SU-DHL-6 (cell line): ENCODE data around the gene RNF17.

ENCODE experiments used
- H2AFZ ChIP-seq: fragments of 200-600 bp; sonication (generic); 2 replicates; pipeline ENCODE4 v1.6.1; 2014; ENCODE audit warnings: low read depth, mild to moderate bottlenecking, moderate library complexity, mixed read lengths, antibody characterized with exemption, low read length; ENCODE audit not compliant: severe bottlenecking
- H3F3A ChIP-seq: fragments of 200-600 bp; shearing (Covaris generic); 2 replicates; pipeline ENCODE4 v1.6.0; 2016; ENCODE audit warnings: antibody characterized with exemption, mild to moderate bottlenecking; ENCODE audit not compliant: insufficient read depth
- H3K27ac ChIP-seq: fragments of 200-600 bp; sonication (generic); 2 replicates; pipeline ENCODE4 v1.5.1; 2016; ENCODE audit warnings: low read depth, mild to moderate bottlenecking, low read length, moderate library complexity, mixed read lengths
- H3K27me3 ChIP-seq: fragments of 200-600 bp; sonication (generic), shearing (Covaris generic); 2 replicates; pipeline ENCODE4 v1.6.0; 2014; ENCODE audit warnings: mild to moderate bottlenecking, low read length
- H3K36me3 ChIP-seq: fragments of 200-600 bp; sonication (generic); 2 replicates; pipeline ENCODE4 v1.6.1; 2014; ENCODE audit warnings: mild to moderate bottlenecking, low read length, mixed read lengths
- H3K4me2 ChIP-seq: fragments of 300-600, 200-600 bp; shearing (Covaris generic), sonication (generic); 2 replicates; pipeline ENCODE4 v1.6.0; 2014; ENCODE audit warnings: low read length, low read depth, mild to moderate bottlenecking; ENCODE audit not compliant: poor library complexity, severe bottlenecking
- H3K4me3 ChIP-seq: fragments of 200-600 bp; sonication (generic); 2 replicates; pipeline ENCODE4 v1.5.1; 2014; ENCODE audit warnings: antibody characterized with exemption, low read length, mild to moderate bottlenecking, mixed read lengths; ENCODE audit not compliant: insufficient read depth, poor library complexity, severe bottlenecking
- H3K79me2 ChIP-seq: fragments of 200-600 bp; sonication (generic); 2 replicates; pipeline ENCODE4 v1.6.1; 2014; ENCODE audit warnings: mild to moderate bottlenecking, low read length, moderate library complexity; ENCODE audit not compliant: insufficient read depth
- H3K9ac ChIP-seq: fragments of 200-600 bp; sonication (generic); 2 replicates; pipeline ENCODE4 v1.7.0; 2014; ENCODE audit warnings: mild to moderate bottlenecking, low read length
- H3K9me2 ChIP-seq: fragments of 200-600 bp; sonication (generic); replicated peaks from 2 replicates; pipeline ENCODE4 v1.6.1; 2014; ENCODE audit warnings: low read length; ENCODE audit not compliant: insufficient read depth
- H3K9me3 ChIP-seq: fragments of 200-600 bp; sonication (generic); 2 replicates; pipeline ENCODE4 v1.6.1; 2014; ENCODE audit warnings: low read length, mixed read lengths; ENCODE audit not compliant: insufficient read depth
- H4K20me1 ChIP-seq: fragments of 200-600 bp; sonication (generic); 2 replicates; pipeline ENCODE4 v1.6.1; 2014; ENCODE audit warnings: low read depth, mild to moderate bottlenecking, antibody characterized with exemption, low read length, moderate library complexity, mixed read lengths
- EZH2phosphoT487 ChIP-seq: fragments of 200-600 bp; sonication (generic), shearing (Covaris generic); conservative IDR thresholded peaks from 2 replicates; pipeline ENCODE4 v1.6.1; 2018; ENCODE audit warnings: mild to moderate bottlenecking, antibody characterized with exemption, low read length, moderate library complexity, mixed read lengths
- TF ChIP-seq, protein P1 (sequence below): fragments of 200-600 bp; sonication (generic); IDR thresholded peaks from one replicate; pipeline ENCODE4 v1.5.1; 2017; ENCODE audit warnings: antibody characterized with exemption, mild to moderate bottlenecking, low read length, moderate library complexity; ENCODE audit not compliant: insufficient read depth, poor library complexity, severe bottlenecking

Gene RNF17

GRCh38 chr13:24738366-24738847 lies 25.6 kb upstream of the RNF17 start:
- H3K9ac ChIP-seq: no peak overlapping the region
- H3K9me3 ChIP-seq: no peaks in the 10 kb centered on the region
- no peak overlapping the region for H2AFZ ChIP-seq
- TF ChIP-seq EZH2phosphoT487: no peak
- TF ChIP-seq, protein P1, sequence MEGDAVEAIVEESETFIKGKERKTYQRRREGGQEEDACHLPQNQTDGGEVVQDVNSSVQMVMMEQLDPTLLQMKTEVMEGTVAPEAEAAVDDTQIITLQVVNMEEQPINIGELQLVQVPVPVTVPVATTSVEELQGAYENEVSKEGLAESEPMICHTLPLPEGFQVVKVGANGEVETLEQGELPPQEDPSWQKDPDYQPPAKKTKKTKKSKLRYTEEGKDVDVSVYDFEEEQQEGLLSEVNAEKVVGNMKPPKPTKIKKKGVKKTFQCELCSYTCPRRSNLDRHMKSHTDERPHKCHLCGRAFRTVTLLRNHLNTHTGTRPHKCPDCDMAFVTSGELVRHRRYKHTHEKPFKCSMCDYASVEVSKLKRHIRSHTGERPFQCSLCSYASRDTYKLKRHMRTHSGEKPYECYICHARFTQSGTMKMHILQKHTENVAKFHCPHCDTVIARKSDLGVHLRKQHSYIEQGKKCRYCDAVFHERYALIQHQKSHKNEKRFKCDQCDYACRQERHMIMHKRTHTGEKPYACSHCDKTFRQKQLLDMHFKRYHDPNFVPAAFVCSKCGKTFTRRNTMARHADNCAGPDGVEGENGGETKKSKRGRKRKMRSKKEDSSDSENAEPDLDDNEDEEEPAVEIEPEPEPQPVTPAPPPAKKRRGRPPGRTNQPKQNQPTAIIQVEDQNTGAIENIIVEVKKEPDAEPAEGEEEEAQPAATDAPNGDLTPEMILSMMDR: no peak
- no peak overlapping the region for H3K4me3 ChIP-seq
- no peaks in the 10 kb centered on the region for H3K79me2 ChIP-seq
- no peaks in the 10 kb centered on the region for H3F3A ChIP-seq
- no peaks in the 10 kb centered on the region for H4K20me1 ChIP-seq
- H3K27me3 ChIP-seq: no peaks in the 10 kb centered on the region
- H3K9me2 ChIP-seq: no peaks in the 10 kb centered on the region
- no peak overlapping the region for H3K27ac ChIP-seq
- H3K4me2 ChIP-seq: no peak overlapping the region
- no peaks in the 10 kb centered on the region for H3K36me3 ChIP-seq

GRCh38 chr13:24740014-24740890 lies 23.7 kb upstream of the RNF17 start:
- Histone ChIP-seq H3K27ac (no peak overlapping the region), H3K4me2 (no peak overlapping the region), H3K9me2 (no peaks in the 10 kb centered on the region), H2AFZ (no peak overlapping the region), H4K20me1 (no peaks in the 10 kb centered on the region), H3K9ac (no peak overlapping the region), H3K27me3 (no peaks in the 10 kb centered on the region), H3F3A (no peaks in the 10 kb centered on the region), H3K79me2 (no peaks in the 10 kb centered on the region), H3K4me3 (no peak overlapping the region), H3K36me3 (no peaks in the 10 kb centered on the region), H3K9me3 (no peaks in the 10 kb centered on the region)
- TF ChIP-seq, protein P1: no peak
- no peak for TF ChIP-seq EZH2phosphoT487

DNA sequence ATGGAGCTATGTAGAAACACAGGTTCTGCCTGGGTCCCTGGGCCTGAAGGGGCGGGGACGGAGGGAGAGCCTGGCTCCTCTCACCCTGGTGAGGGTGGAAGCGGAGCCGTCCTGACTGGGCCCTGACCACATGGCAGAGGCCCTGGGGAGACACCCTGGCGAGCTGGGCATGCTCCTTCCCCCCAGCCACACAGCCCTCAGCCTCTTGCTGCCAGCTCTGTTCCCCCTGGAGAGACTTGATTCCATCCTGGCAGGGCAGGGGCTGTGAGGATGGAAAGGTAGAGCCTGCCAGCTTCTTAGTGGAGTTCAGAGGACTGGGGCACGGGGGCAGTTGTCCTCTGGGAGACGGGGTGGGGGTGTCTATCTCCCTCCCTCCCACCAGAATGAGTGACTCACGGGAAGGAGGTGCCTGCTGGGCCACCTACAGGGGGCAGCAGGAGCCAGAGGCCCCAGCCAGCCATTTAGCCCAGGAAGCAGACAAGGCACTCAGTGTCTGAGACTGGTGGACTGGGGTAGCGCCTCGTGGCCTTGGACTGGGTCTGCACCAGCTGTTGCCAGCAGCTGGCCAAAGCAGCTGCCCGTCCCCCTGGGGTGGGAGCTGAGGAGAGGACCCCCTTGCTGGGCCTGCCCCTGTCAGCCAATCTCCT lies 22.8 kb upstream of the RNF17 start:
- no peak for TF ChIP-seq EZH2phosphoT487
- TF ChIP-seq, protein P1: peak; percentile 19
- H3K79me2 ChIP-seq: no peaks in the 10 kb centered on the region
- H3K9ac ChIP-seq: no peak overlapping the region
- no peak overlapping the region for H3K27ac ChIP-seq
- H4K20me1 ChIP-seq: no peaks in the 10 kb centered on the region
- H3K36me3 ChIP-seq: no peaks in the 10 kb centered on the region
- no peak overlapping the region for H3K4me3 ChIP-seq
- no peak overlapping the region for H3K4me2 ChIP-seq
- H3K9me2 ChIP-seq: no peaks in the 10 kb centered on the region
- H2AFZ ChIP-seq: no peak overlapping the region
- no peaks in the 10 kb centered on the region for H3K27me3 ChIP-seq
- H3F3A ChIP-seq: no peaks in the 10 kb centered on the region
- no peaks in the 10 kb centered on the region for H3K9me3 ChIP-seq
